Measurements from ENCODE around the gene MED12L. TPM values are rescaled to one million over a fixed set of nuclear protein-coding genes. Genes with fewer than 3 reads are reported as not detected.
A peak's percentile ranks its signal among the peaks of the same experiment; 100 is the strongest.

Gene MED12L
- total and polyA plus RNA-seq, 10 of the 15 experiments (the other 5 are each of a cell fraction or from before 2014, with no cell fraction given), result 0.01 to 0.06 (median 0.03) TPM; not detected in 2

- TF ChIP-seq BCL3 (IDR thresholded peaks at IDR 0.05; ENCODE audit: borderline replicate concordance, insufficient read depth, low read depth, low read length, poor library complexity, severe bottlenecking) (no peak), SRF (IDR thresholded peaks at IDR 0.05; ENCODE audit: low read depth in 2 of 2, low read length in 2 of 2) (no peak), SREBF1 (IDR thresholded peaks at IDR 0.05; ENCODE audit: low read length) (no peak), HCFC1 (IDR thresholded peaks at IDR 0.05; ENCODE audit: low read length) (no peak), RELA (IDR thresholded peaks at IDR 0.05; ENCODE audit: borderline replicate concordance, partially characterized antibody) (no peak), YY1 (IDR thresholded peaks at IDR 0.05; ENCODE audit: low read depth, low read length) (no peak), ESRRA (IDR thresholded peaks at IDR 0.05; ENCODE audit: low read length) (no peak), FOS (IDR thresholded peaks at IDR 0.05; ENCODE audit: borderline replicate concordance, extremely low read depth, insufficient read length) (no peak), ZNF687 (IDR thresholded peaks at IDR 0.05) (0 out of 2 replicates have a peak, but pooled peaks have one; percentile 21), NR2C1 (IDR thresholded peaks at IDR 0.05) (no peak), MTA2 (IDR thresholded peaks at IDR 0.05; ENCODE audit: low read depth) (peak; percentile 76), SREBF2 (IDR thresholded peaks at IDR 0.05; ENCODE audit: low read length) (no peak), EED (IDR thresholded peaks at IDR 0.05; ENCODE audit: low read depth) (0 out of 2 replicates have a peak, but pooled peaks have one; percentile 47), E2F8 (IDR thresholded peaks at IDR 0.05; ENCODE audit: low read depth, partially characterized antibody) (no peak), SMAD5 (IDR thresholded peaks at IDR 0.05; ENCODE audit: low read depth) (no peak), POLR2A (IDR thresholded peaks at IDR 0.05; ENCODE audit: low read depth, low read length) (no peak), TCF7 (IDR thresholded peaks at IDR 0.05; ENCODE audit: borderline replicate concordance) (peak; percentile 50), BCL11A (IDR thresholded peaks at IDR 0.05; ENCODE audit: low read depth, low read length) (0 out of 2 replicates have a peak, but pooled peaks have one; percentile 33), IRF4 (IDR thresholded peaks at IDR 0.05; ENCODE audit: low read depth, low read length) (0 out of 2 replicates have a peak, but pooled peaks have one; percentile 9), CHD1 (IDR thresholded peaks at IDR 0.05; ENCODE audit: low read depth, low read length) (no peak), TBL1XR1 (IDR thresholded peaks at IDR 0.05; ENCODE audit: low read depth, low read length) (0 out of 2 replicates have a peak, but pooled peaks have one; percentile 32), JUNB (IDR thresholded peaks at IDR 0.05) (peak; percentile 77), HDAC6 (IDR thresholded peaks at IDR 0.05; ENCODE audit: unreplicated experiment) (no peak)
- TF ChIP-seq, protein P1, sequence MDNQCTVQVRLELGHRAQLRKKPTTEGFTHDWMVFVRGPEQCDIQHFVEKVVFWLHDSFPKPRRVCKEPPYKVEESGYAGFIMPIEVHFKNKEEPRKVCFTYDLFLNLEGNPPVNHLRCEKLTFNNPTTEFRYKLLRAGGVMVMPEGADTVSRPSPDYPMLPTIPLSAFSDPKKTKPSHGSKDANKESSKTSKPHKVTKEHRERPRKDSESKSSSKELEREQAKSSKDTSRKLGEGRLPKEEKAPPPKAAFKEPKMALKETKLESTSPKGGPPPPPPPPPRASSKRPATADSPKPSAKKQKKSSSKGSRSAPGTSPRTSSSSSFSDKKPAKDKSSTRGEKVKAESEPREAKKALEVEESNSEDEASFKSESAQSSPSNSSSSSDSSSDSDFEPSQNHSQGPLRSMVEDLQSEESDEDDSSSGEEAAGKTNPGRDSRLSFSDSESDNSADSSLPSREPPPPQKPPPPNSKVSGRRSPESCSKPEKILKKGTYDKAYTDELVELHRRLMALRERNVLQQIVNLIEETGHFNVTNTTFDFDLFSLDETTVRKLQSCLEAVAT (IDR thresholded peaks at IDR 0.05), result no peak
These were observed 299.3 kb downstream of the MED12L start, which contains the start of gene P2RY12 (continued) for GRCh38 chr3:151384741-151385174.

All from GM12878 (cell line).